ENCODE data around the gene SS18L1. TPM values are rescaled to one million over a fixed set of nuclear protein-coding genes. Genes with fewer than 3 reads are reported as not detected.

The SS18L1 gene
- total RNA-seq, 4 donors from 2014 or later: 14.7 to 23.2 (median 22.1) TPM

- no peaks in the 10 kb centered on the region for H3K9me3 ChIP-seq
- peaks cover 0 to 7% (median 1%) of the 10 kb centered on the region in 4 donors for H3K4me1 ChIP-seq
- H3K4me3 ChIP-seq: no peak overlapping the region
- H3K27me3 ChIP-seq: no peaks in the 10 kb centered on the region
- in situ Hi-C loops (cut with MboI; ENCODE audit: low pct_ligation_motif_present in 1 of 4, low pct_unique_long_range_greater_than_20kb in 1 of 4, low sequenced_read_pairs in 3 of 4) (no loop called here), intact Hi-C loops (cut with DNase I; ENCODE audit: low total_unique reads) (no loop called here)
- no peak for DNase-seq
- H3K36me3 ChIP-seq: peaks cover 0 to 6% (median 0%) of the 10 kb centered on the region in 4 donors
- H3K27ac ChIP-seq: no peak overlapping the region
- WGBS, 2 donors (ENCODE audit: low coverage in 1 of 2): 97% methylated on average over 10 of the region's 12 CpGs; no CpG with 5 or more reads in 1 of the 2 donors
- TF ChIP-seq EP300 (IDR thresholded peaks at IDR 0.05; ENCODE audit: low read depth): no peak
- TF ChIP-seq POLR2AphosphoS5 (IDR thresholded peaks at IDR 0.05): no peak
- TF ChIP-seq POLR2A (IDR thresholded peaks at IDR 0.05): no peak
- TF ChIP-seq, protein P1, sequence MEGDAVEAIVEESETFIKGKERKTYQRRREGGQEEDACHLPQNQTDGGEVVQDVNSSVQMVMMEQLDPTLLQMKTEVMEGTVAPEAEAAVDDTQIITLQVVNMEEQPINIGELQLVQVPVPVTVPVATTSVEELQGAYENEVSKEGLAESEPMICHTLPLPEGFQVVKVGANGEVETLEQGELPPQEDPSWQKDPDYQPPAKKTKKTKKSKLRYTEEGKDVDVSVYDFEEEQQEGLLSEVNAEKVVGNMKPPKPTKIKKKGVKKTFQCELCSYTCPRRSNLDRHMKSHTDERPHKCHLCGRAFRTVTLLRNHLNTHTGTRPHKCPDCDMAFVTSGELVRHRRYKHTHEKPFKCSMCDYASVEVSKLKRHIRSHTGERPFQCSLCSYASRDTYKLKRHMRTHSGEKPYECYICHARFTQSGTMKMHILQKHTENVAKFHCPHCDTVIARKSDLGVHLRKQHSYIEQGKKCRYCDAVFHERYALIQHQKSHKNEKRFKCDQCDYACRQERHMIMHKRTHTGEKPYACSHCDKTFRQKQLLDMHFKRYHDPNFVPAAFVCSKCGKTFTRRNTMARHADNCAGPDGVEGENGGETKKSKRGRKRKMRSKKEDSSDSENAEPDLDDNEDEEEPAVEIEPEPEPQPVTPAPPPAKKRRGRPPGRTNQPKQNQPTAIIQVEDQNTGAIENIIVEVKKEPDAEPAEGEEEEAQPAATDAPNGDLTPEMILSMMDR (IDR thresholded peaks at IDR 0.05): no peak
Measured at GRCh38 chr20:62158088-62158400, 14.5 kb downstream of the SS18L1 start.

GRCh38 chr20:62158541-62158940, 15.0 kb downstream of the SS18L1 start:
- H3K9me3 ChIP-seq: no peaks in the 10 kb centered on the region
- H3K4me3 ChIP-seq: no peak overlapping the region
- H3K4me1 ChIP-seq: peaks cover 0 to 7% (median 1%) of the 10 kb centered on the region in 4 donors
- TF ChIP-seq EP300 (IDR thresholded peaks at IDR 0.05; ENCODE audit: low read depth) (no peak), POLR2A (IDR thresholded peaks at IDR 0.05) (no peak), POLR2AphosphoS5 (IDR thresholded peaks at IDR 0.05) (no peak)
- TF ChIP-seq, protein P1 (IDR thresholded peaks at IDR 0.05): no peak
- no peak overlapping the region for H3K27ac ChIP-seq
- in situ Hi-C loops (cut with MboI; ENCODE audit: low pct_ligation_motif_present in 1 of 4, low pct_unique_long_range_greater_than_20kb in 1 of 4, low sequenced_read_pairs in 3 of 4) (no loop called here), intact Hi-C loops (cut with DNase I; ENCODE audit: low total_unique reads) (no loop called here)
- no peak for DNase-seq
- H3K27me3 ChIP-seq: no peaks in the 10 kb centered on the region
- peaks cover 0 to 8% (median 0%) of the 10 kb centered on the region in 4 donors for H3K36me3 ChIP-seq
- 93% methylated on average over 22 of the region's 22 CpGs; no CpG with 5 or more reads in 1 of the 2 donors for WGBS, 2 donors (ENCODE audit: low coverage in 1 of 2)

DNA sequence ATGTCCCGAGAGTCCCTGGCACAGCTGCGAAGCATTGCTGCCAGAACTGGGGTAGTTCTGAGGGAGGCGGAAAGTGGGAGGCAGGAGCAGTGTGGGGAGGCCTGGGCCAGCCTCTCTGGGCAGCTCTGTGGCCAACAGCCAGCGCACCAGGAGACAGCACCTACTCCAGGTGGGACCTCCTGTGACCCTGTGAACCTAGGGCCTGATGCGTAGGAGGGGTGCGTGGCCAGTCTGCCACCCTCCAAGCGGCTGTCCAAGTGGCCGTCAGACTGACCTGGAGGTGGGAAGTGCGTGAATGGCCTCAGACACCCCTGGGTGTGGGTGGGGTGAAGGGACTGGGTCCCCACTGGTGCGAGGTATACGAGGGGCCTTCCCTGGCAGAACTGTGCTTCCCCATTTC, 15.5 kb downstream of the SS18L1 start:
- no peak for DNase-seq
- in situ Hi-C loops (cut with MboI; ENCODE audit: low pct_ligation_motif_present in 1 of 4, low pct_unique_long_range_greater_than_20kb in 1 of 4, low sequenced_read_pairs in 3 of 4) (no loop called here), intact Hi-C loops (cut with DNase I; ENCODE audit: low total_unique reads) (no loop called here)
- Histone ChIP-seq H3K9me3 (no peaks in the 10 kb centered on the region), H3K36me3 (peaks cover 0 to 8% (median 0%) of the 10 kb centered on the region in 4 donors), H3K4me1 (peaks cover 0 to 7% (median 1%) of the 10 kb centered on the region in 4 donors), H3K27ac (no peak overlapping the region), H3K27me3 (no peaks in the 10 kb centered on the region), H3K4me3 (no peak overlapping the region)
- 94 to 100% methylated on average over 6 to 11 of the region's 11 CpGs for WGBS, 2 donors (ENCODE audit: low coverage in 1 of 2)
- TF ChIP-seq, protein P1 (IDR thresholded peaks at IDR 0.05): no peak
- TF ChIP-seq POLR2A (IDR thresholded peaks at IDR 0.05): no peak

GRCh38 chr20:62159839-62160238, 16.3 kb downstream of the SS18L1 start:
- in situ Hi-C loops (cut with MboI; ENCODE audit: low pct_ligation_motif_present in 1 of 4, low pct_unique_long_range_greater_than_20kb in 1 of 4, low sequenced_read_pairs in 3 of 4) (no loop called here), intact Hi-C loops (cut with DNase I; ENCODE audit: low total_unique reads) (no loop called here)
- Histone ChIP-seq H3K9me3 (no peaks in the 10 kb centered on the region), H3K27ac (no peak overlapping the region), H3K36me3 (peaks cover 0 to 8% (median 0%) of the 10 kb centered on the region in 4 donors), H3K4me1 (peaks cover 0 to 7% (median 1%) of the 10 kb centered on the region in 4 donors), H3K27me3 (no peaks in the 10 kb centered on the region), H3K4me3 (no peak overlapping the region)
- 75% methylated on average over 14 of the region's 14 CpGs; no CpG with 5 or more reads in 1 of the 2 donors for WGBS, 2 donors (ENCODE audit: low coverage in 1 of 2)
- TF ChIP-seq EP300 (IDR thresholded peaks at IDR 0.05; ENCODE audit: low read depth) (no peak), POLR2A (IDR thresholded peaks at IDR 0.05) (no peak), POLR2AphosphoS5 (IDR thresholded peaks at IDR 0.05) (no peak)
- TF ChIP-seq, protein P1 (IDR thresholded peaks at IDR 0.05): no peak
- no peak for DNase-seq
